Urinary bladder (tissue), 4 donors: ENCODE data around the gene LEMD2. TPM values are rescaled to one million over a fixed set of nuclear protein-coding genes. Genes with fewer than 3 reads are reported as not detected.

ENCODE experiments used
- DNase-seq: peaks from one replicate; pipeline ENCODE4 v3.0.0-alpha.2; 2015; ENCODE audit errors: extremely low spot score
- H3K27ac ChIP-seq: one replicate; pipeline ENCODE4 v1.5.1; 2013; ENCODE audit warnings: low read depth, mild to moderate bottlenecking, moderate library complexity
- H3K36me3 ChIP-seq: one replicate; pipeline ENCODE4 v1.6.1; 2013; ENCODE audit warnings: mild to moderate bottlenecking, moderate library complexity; ENCODE audit not compliant: insufficient read depth
- H3K4me1 ChIP-seq: one replicate; pipeline ENCODE4 v1.6.1; 2013; ENCODE audit warnings: mild to moderate bottlenecking, moderate library complexity; ENCODE audit not compliant: insufficient read depth
- H3K4me3 ChIP-seq: one replicate; pipeline ENCODE4 v1.5.1; 2013; ENCODE audit warnings: low read depth, low read length
- WGBS: extraction: QIAGEN DNeasy Blood & Tissue Kit; methylation state at CpG from one replicate; pipeline ENCODE4 v1.1.7; 2013; 5-methylcytosine and 5-hydroxymethylcytosine counted together
- polyA plus RNA-seq: library from polyadenylated mRNA; stranded (reverse); fragments of 200-250 nt; gene quantifications from one replicate; pipeline ENCODE4 v1.2.3, GENCODE V29; 2013
- total RNA-seq: library from RNA; depleted of rRNA; stranded (reverse); fragments of >200 nt; gene quantifications from one replicate; pipeline ENCODE4 v1.2.3, GENCODE V29; 2014
- donor health status: healthy with polysubstance abuse.
- donor health status: healthy.

The LEMD2 gene
- total and polyA plus RNA-seq, 2 donors: 33.6 to 41.7 TPM

- no peaks in the 10 kb centered on the region for H3K4me1 ChIP-seq
- DNase-seq: no peak
- peaks cover 11% of the 10 kb centered on the region for H3K36me3 ChIP-seq
- H3K4me3 ChIP-seq: no peak overlapping the region
- no peak overlapping the region for H3K27ac ChIP-seq
- WGBS: 95% methylated on average over 5 of the region's 5 CpGs
These were observed 6.4 kb downstream of the LEMD2 start for GRCh38 chr6:33782561-33782960.

- Histone ChIP-seq H3K27ac (no peak overlapping the region), H3K4me3 (no peak overlapping the region), H3K4me1 (no peaks in the 10 kb centered on the region), H3K36me3 (peaks cover 14% of the 10 kb centered on the region)
- DNase-seq: no peak
- 74% methylated on average over 16 of the region's 16 CpGs for WGBS
These were observed 7.6 kb downstream of the LEMD2 start for GRCh38 chr6:33781131-33781975.

GRCh38 chr6:33779895-33780294, 9.0 kb downstream of the LEMD2 start:
- 86% methylated on average over 14 of the region's 14 CpGs for WGBS
- H3K36me3 ChIP-seq: peaks cover 15% of the 10 kb centered on the region

GRCh38 chr6:33779290-33779689, 9.6 kb downstream of the LEMD2 start:
- Histone ChIP-seq H3K4me3 (no peak overlapping the region), H3K4me1 (no peaks in the 10 kb centered on the region), H3K27ac (no peak overlapping the region), H3K36me3 (peaks cover 19% of the 10 kb centered on the region)
- 83% methylated on average over 7 of the region's 7 CpGs for WGBS
- DNase-seq: no peak

More at GRCh38 chr6:33779895-33780294, 9.0 kb downstream of the LEMD2 start:
- DNase-seq: no peak
- H3K27ac ChIP-seq: no peak overlapping the region
- H3K4me3 ChIP-seq: no peak overlapping the region
- H3K4me1 ChIP-seq: no peaks in the 10 kb centered on the region

- no peak for DNase-seq
- 90% methylated on average over 12 of the region's 12 CpGs for WGBS
- H3K36me3 ChIP-seq: peaks cover 20% of the 10 kb centered on the region
- H3K27ac ChIP-seq: no peak overlapping the region
- H3K4me1 ChIP-seq: no peaks in the 10 kb centered on the region
- no peak overlapping the region for H3K4me3 ChIP-seq
These were observed 10.3 kb downstream of the LEMD2 start for GRCh38 chr6:33778444-33779121.

GRCh38 chr6:33777398-33778388, 11.2 kb downstream of the LEMD2 start:
- WGBS: 91% methylated on average over 25 of the region's 25 CpGs
- DNase-seq: no peak
- no peak overlapping the region for H3K27ac ChIP-seq
- no peaks in the 10 kb centered on the region for H3K4me1 ChIP-seq
- peaks cover 20% of the 10 kb centered on the region for H3K36me3 ChIP-seq
- H3K4me3 ChIP-seq: no peak overlapping the region

GRCh38 chr6:33776764-33777163, 12.2 kb downstream of the LEMD2 start:
- Histone ChIP-seq H3K36me3 (peaks cover 20% of the 10 kb centered on the region), H3K4me1 (no peaks in the 10 kb centered on the region), H3K4me3 (no peak overlapping the region), H3K27ac (no peak overlapping the region)
- 92% methylated on average over 13 of the region's 13 CpGs for WGBS
- DNase-seq: no peak

GRCh38 chr6:33776186-33776585, 12.7 kb downstream of the LEMD2 start:
- H3K27ac ChIP-seq: no peak overlapping the region
- peaks cover 20% of the 10 kb centered on the region for H3K36me3 ChIP-seq
- DNase-seq: no peak
- WGBS: 94% methylated on average over 4 of the region's 4 CpGs
- no peak overlapping the region for H3K4me3 ChIP-seq
- no peaks in the 10 kb centered on the region for H3K4me1 ChIP-seq

GRCh38 chr6:33774774-33775173, 14.2 kb downstream of the LEMD2 start:
- WGBS: 98% methylated on average over 3 of the region's 3 CpGs
- Histone ChIP-seq H3K36me3 (peaks cover 16% of the 10 kb centered on the region), H3K27ac (no peak overlapping the region), H3K4me3 (no peak overlapping the region), H3K4me1 (no peaks in the 10 kb centered on the region)
- no peak for DNase-seq

GRCh38 chr6:33772902-33773472, 15.9 kb downstream of the LEMD2 start:
- 73% methylated on average over 6 of the region's 6 CpGs for WGBS
- H3K36me3 ChIP-seq: peaks cover 12% of the 10 kb centered on the region
- no peak overlapping the region for H3K27ac ChIP-seq
- H3K4me3 ChIP-seq: no peak overlapping the region
- no peaks in the 10 kb centered on the region for H3K4me1 ChIP-seq
- no peak for DNase-seq

GRCh38 chr6:33772082-33772830, 16.7 kb downstream of the LEMD2 start:
- WGBS: 77% methylated on average over 24 of the region's 24 CpGs
- Histone ChIP-seq H3K36me3 (peaks cover 7% of the 10 kb centered on the region), H3K4me1 (no peaks in the 10 kb centered on the region), H3K4me3 (no peak overlapping the region), H3K27ac (no peak overlapping the region)
- no peak for DNase-seq

- no peak for DNase-seq
- H3K4me3 ChIP-seq: no peak overlapping the region
These were observed 17.5 kb downstream of the LEMD2 start for GRCh38 chr6:33771146-33772081.

More at GRCh38 chr6:33771146-33772081, 17.5 kb downstream of the LEMD2 start:
- WGBS: 13% methylated on average over 47 of the region's 47 CpGs
- peaks cover 7% of the 10 kb centered on the region for H3K36me3 ChIP-seq
- H3K27ac ChIP-seq: no peak overlapping the region
- H3K4me1 ChIP-seq: no peaks in the 10 kb centered on the region
